GM21390 (cell line): ENCODE data around the gene NUMB.

Experiments
- ATAC-seq: cut with Tn5 transposase; IDR thresholded peaks from one replicate; pipeline ENCODE4 v1.9.1; 2021; ENCODE audit not compliant: unreplicated experiment

The NUMB gene

DNA sequence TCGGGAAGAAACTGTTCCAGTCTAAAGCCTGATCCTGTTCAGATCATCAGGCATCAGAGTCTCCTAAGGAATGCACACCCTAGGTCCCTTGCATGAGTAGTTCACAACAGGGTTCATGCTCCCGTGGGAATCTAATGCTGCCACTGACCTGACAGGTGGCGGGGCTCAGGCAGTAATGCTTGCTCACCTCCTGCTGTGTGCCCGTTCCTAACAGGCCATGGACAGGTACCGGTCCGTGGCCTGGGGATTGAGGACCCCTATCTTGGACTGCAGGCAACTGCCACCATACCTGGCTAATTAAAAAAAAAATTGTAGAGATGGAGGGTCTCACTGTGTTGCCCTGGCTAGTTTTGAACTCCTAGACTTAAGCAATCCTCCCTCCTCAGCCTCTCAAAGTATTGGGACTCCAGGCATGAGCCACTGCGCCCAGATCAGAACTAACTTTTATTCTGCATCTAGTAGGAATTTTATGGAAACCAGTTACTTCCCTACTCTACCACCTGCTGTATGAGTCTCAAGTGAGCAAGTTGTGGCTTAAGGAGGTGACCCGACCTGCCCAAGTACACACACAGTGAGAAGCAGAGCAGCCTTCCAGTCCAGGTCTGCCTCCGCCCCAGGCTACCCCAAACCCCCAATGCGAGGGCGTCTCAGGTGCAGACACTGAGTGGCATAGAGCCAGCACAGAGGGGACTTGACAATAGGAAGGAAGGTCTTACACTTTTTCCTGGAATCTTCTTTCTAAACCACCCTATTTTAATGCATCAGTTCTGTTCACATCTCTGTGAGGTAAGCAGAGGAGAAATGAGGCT is 223.6 kb downstream of the NUMB start:
- ATAC-seq, result no peak

DNA sequence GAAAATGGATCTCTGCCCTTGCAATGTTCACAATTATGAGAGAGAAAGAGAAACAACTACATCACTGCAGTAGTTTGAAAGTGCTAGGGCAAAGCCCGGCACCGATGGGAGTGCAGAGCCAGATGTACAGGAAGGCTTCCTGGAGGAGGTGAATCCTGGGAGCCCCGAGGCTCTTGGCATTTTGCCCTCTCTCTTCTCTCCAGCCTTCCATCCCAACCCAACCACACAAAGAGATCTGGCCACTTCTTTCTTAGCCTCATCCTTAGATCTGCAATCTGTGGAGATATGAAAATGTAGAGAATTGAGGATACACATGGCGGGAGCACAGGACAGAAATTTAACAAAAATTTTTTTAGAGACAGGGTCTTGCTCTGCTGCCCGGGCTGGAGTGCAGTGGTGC is 224.3 kb downstream of the NUMB start:
- no peak for ATAC-seq

DNA sequence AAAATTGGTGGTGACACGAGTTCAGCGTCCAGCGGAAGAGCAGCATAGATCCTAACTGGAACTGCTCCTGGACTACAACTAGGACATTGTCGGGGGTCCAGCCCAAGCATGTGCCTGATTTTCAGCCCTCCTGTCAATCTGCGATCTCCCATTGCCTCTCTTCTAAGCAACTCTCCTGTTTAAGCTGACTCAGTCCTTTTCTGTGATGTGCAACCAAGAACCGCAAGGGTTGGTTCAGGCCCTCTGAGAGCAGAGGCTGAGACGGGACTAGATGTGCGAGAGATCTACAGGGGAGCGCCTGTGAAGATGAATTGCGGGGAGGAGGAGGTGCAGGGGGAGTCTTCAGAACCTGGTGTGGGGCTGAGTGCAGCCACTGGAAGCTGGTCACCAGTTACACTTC is 224.8 kb downstream of the NUMB start:
- no peak for ATAC-seq

DNA sequence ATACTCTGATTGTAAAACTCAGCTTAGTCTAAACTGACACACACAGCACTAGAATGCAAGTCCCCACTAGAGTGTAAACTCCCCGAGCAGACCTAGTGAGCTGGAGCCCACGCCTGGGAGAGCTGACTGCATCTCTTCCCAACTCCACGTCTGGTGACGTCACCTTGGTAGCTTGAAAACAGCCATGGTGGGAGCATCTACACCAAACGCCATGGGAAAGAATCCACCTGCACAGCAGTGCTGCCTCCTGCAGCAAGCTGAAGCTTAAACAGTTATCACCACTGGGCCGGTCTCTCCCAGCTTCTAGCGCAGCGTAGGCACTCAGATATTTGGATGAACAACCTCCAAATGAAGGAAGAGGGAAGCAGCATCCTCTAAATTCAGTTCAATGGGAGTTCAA is 225.4 kb downstream of the NUMB start:
- ATAC-seq, result no peak

DNA sequence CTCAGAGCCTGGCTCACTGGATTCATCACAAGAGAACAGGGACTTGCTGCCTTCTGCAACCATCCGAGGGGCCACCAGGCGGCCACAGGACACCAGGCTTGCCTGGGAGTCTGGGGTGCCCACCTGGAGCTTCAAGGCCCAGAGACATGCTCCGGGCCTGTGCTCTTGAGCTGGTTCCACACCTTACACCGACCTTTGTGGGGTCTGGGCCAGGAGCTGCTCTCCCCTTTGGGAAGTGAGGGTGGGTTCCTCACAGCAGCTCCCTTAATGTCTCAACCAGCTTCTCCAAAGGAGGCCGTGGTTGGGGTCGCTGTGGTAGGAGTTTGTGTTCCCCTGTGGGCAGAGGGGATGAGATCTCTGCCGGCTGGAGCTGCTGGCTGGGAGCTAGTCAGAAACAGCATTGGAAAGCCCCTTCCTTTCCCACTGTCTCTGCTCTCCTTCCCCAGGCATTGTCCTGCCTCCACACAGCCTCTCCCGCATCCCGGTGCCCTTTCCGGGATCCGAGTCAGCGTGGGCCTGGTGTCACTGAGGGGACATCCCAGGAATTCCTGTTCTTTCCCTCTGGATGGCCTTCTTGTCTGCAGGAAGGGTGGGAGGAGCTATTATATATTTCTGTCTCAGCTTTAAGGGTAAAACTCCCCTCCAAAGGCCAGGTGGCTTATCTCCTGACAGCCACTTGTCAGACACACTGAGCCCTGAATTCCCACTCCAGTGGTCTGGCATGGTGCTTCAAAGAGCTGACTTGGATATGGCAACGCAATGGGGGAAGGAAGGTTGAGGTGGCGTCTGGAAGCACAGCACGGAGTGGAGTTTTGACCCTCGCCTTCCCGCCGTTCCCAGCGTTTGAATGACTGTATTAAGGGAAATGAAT is 226.1 kb downstream of the NUMB start:
- no peak for ATAC-seq

DNA sequence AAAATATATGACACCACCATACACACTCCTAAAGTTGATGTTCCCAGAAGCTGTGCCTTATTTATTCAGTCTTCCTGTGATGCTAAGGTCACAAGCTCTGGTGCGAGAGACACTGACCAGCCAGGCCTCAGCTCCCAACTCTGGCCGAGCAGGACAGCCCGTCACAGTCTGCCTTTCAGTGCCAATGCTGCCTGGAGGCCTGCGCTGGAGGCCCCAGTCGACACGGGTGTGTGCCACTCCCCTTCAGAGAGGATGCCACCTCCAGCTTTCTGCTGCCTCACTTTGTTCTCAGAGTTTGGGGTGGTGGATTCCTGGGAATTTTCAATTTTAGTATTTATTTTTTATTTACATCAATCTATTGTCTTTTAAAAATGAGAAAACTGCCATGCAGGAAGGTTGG is 228.3 kb downstream of the NUMB start:
- no peak for ATAC-seq

DNA sequence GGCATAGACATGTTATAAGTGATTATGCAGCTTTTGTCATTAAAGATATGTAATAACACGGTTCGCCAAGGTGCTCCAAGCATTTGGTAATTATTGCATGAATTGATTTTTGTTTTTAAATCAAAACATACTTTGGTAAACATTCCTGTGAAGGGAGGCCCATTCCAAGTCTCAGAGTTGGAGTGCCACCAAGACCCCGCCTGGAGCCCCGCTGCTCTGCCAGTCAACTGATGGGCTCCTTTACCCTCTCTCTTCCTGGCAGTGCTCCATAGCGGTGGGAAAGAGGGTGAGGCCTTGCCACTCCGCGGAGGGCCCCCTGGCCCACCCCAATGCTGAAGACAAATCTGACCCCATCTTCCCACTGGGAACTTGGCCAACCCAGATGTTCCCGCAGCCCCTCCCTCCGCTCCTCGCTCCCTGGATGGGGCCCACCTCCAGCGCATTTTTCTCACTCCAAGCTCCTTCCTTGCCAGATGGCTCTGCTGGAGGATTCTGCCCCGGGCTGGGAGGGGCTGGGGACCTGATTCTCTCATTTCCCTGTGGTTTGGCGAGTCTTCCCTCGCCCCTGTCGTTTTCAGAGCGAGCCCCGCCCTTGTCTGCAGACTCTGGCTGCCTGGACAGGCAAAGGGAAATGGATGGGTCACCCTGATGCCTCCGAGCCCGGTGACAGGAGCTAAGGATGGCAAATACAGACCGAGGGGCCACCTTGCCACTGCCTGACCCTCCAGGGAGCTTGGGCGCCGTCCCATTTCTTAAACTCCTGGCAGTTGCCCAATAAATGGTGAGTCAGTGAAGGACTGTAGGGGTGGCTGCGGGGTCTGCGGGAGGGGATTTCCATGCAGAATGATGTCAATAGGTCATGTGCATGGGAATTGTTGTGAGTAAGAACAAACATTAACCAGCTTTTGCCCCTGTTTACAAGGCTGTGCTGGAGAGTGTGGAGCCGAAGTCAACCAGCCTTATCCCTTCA is 230.2 kb downstream of the NUMB start:
- no peak for ATAC-seq

DNA sequence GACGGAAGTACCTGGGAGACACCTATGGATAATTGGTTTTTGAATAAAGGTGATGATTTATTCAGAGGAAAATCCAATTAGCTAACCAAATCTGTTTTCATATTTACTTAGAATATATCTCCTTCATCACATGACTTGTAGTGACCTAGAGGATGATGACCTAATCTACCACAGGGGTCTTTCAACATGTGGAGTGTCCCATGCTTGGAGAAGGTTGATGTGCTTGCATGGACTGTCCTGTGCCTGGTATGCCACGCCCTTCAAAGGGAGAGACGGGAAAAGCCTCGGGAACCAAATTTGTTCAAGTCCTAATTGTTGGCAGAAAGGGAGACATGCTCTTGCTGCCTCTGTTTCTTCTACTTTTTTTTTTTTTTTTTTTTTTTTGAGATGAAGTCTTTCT is 232.8 kb downstream of the NUMB start:
- no peak for ATAC-seq
